OCI-LY7 (cell line): ENCODE data around the gene ALDH7A1.

Experiments
- CTCF ChIP-seq: fragments of 200-600 bp; sonication (generic); conservative IDR thresholded peaks from 2 replicates; pipeline ENCODE4 v1.5.1; 2014; ENCODE audit warnings: mild to moderate bottlenecking, antibody characterized with exemption, low read length, moderate library complexity, mixed read lengths
- EZH2phosphoT487 ChIP-seq: fragments of 200-600 bp; sonication (generic); IDR thresholded peaks from 2 replicates; pipeline ENCODE4 v1.6.1; 2018; ENCODE audit warnings: low read depth, borderline replicate concordance, mild to moderate bottlenecking, mixed run types, antibody characterized with exemption, low read length, moderate library complexity, mixed read lengths

- TF ChIP-seq CTCF (no peak), EZH2phosphoT487 (no peak)
These were observed 67.1 kb downstream of the ALDH7A1 start for GRCh38 chr5:126527892-126528291.
